ENCODE results near the gene NR2C2AP.
"Not testable (repeated sequence)": the region's sequence is repeated elsewhere in the genome, so short reads cannot be mapped to it uniquely, and the experiment has no call there.

The NR2C2AP gene

GRCh38 chr19:19181488-19181998, 21.7 kb downstream of the NR2C2AP start:
- no peak for DNase-seq (ENCODE audit: low read depth)

- DNase-seq (ENCODE audit: low read depth) = no peak
Observed at GRCh38 chr19:19179548-19180441, 23.4 kb downstream of the NR2C2AP start.

- DNase-seq (ENCODE audit: low read depth) = no peak
Observed at GRCh38 chr19:19176950-19177349, 26.3 kb downstream of the NR2C2AP start.

GRCh38 chr19:19173243-19173642, 30.0 kb downstream of the NR2C2AP start:
- not testable (repeated sequence) for DNase-seq (ENCODE audit: low read depth)

GRCh38 chr19:19171821-19172532, 31.2 kb downstream of the NR2C2AP start:
- peak; percentile 61 for DNase-seq (ENCODE audit: low read depth)

GRCh38 chr19:19170873-19171672, 32.1 kb downstream of the NR2C2AP start:
- no peak for DNase-seq (ENCODE audit: low read depth)

- peak; percentile 40 for DNase-seq (ENCODE audit: low read depth)
Observed at GRCh38 chr19:19170053-19170872, 33.0 kb downstream of the NR2C2AP start, which contains the start of gene MEF2B. TSS of gene MEF2B (minus strand) at chr19:19170263. CDS start at chr19:19150735, 19,528 bp downstream.

- no peak for DNase-seq (ENCODE audit: low read depth)
Observed at GRCh38 chr19:19169236-19170052, 33.8 kb downstream of the NR2C2AP start.

GRCh38 chr19:19167612-19168011, 35.6 kb downstream of the NR2C2AP start:
- DNase-seq (ENCODE audit: low read depth) = no peak

GRCh38 chr19:19165396-19165795, 37.8 kb downstream of the NR2C2AP start:
- DNase-seq (ENCODE audit: low read depth) = no peak

GRCh38 chr19:19162495-19162894, 40.7 kb downstream of the NR2C2AP start:
- DNase-seq (ENCODE audit: low read depth) = no peak

GRCh38 chr19:19160461-19161035, 42.7 kb downstream of the NR2C2AP start:
- no peak for DNase-seq (ENCODE audit: low read depth)

GRCh38 chr19:19159534-19159933, 43.7 kb downstream of the NR2C2AP start:
- no peak for DNase-seq (ENCODE audit: low read depth)

- no peak for DNase-seq (ENCODE audit: low read depth)
Observed at GRCh38 chr19:19157808-19158207, 45.4 kb downstream of the NR2C2AP start.

GRCh38 chr19:19155495-19156219, 47.6 kb downstream of the NR2C2AP start:
- no peak for DNase-seq (ENCODE audit: low read depth)

- no peak for DNase-seq (ENCODE audit: low read depth)
Observed at GRCh38 chr19:19154768-19155494, 48.3 kb downstream of the NR2C2AP start.

GRCh38 chr19:19152668-19153384, 50.4 kb downstream of the NR2C2AP start:
- DNase-seq (ENCODE audit: low read depth) = no peak

- no peak for DNase-seq (ENCODE audit: low read depth)
Observed at GRCh38 chr19:19151418-19151817, 51.8 kb downstream of the NR2C2AP start.

All from fibroblast of gingiva (primary cell).